ENCODE data around the gene AKT1S1. TPM values are rescaled to one million over a fixed set of nuclear protein-coding genes. Genes with fewer than 3 reads are reported as not detected.
A peak's percentile ranks its signal among the peaks of the same experiment; 100 is the strongest.

Gene AKT1S1
- total RNA-seq, 1 experiment from 2014 or later = 6.2 TPM

DNA sequence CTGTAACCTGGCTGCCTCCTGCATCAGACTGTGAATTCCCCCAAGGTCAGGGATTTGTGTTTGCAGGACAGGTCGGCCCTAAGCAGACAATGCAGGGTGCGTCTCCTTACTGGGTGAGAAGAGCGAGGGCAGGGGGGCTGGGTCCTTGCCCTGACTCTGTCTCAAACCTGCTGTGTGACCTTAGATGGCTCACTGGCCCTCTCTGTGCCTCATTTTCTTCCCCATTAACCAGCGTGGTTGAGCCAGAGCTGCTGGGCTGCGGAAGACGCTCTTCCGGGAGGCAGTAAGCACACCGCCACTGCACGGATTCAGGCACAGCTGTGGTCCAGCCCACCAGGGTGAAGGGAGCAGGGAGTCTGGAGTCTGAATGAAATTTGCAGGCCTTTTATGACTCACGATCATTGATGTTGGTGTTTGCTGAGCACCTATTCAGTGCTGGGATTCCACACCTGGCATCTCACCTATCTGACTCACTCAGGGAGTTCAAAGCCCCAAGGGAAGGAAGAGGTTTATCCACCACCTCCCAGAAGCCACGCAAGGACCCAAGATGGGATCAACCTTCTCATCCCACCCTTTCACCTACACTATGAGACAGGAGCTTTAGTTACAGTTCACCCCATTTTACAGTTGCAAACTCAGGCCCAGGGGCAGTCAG, 2.5 kb downstream of the AKT1S1 start:
- in situ Hi-C loops (cut with HindIII; ENCODE audit: low pct_unique_long_range_greater_than_20kb, low sequenced_read_pairs) = no loop called here
- no peak for DNase-seq (ENCODE audit: low read depth, low spot score)

- in situ Hi-C loops (cut with HindIII; ENCODE audit: low pct_unique_long_range_greater_than_20kb, low sequenced_read_pairs) = no loop called here
- no peak for DNase-seq (ENCODE audit: low read depth, low spot score)
Observed at GRCh38 chr19:49873834-49874233, 3.3 kb downstream of the AKT1S1 start.

DNA sequence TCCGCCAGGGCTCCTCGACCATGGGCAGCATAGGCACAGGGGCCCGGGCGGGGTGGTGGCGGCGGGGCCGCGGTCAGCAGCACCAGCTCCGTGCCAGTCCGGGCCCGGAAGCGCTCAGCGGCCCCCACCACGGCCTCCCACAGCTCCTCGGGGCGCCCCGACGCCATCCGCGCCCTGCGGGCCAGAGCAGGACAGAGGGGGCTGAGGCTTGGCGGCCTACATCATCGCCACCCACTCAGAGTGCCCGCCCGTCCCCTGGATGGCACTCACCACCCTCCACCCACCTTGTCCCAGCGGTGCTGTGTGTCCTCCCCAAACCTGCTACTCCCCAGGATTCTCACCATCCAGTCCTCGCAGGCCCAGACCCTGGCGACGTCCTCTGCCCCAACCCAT, 4.0 kb downstream of the AKT1S1 start:
- in situ Hi-C loops (cut with HindIII; ENCODE audit: low pct_unique_long_range_greater_than_20kb, low sequenced_read_pairs) = no loop called here
- DNase-seq (ENCODE audit: low read depth, low spot score) = no peak

GRCh38 chr19:49872245-49873128, 4.7 kb downstream of the AKT1S1 start:
- no peak for DNase-seq (ENCODE audit: low read depth, low spot score)
- in situ Hi-C loops (cut with HindIII; ENCODE audit: low pct_unique_long_range_greater_than_20kb, low sequenced_read_pairs) = no loop called here

DNA sequence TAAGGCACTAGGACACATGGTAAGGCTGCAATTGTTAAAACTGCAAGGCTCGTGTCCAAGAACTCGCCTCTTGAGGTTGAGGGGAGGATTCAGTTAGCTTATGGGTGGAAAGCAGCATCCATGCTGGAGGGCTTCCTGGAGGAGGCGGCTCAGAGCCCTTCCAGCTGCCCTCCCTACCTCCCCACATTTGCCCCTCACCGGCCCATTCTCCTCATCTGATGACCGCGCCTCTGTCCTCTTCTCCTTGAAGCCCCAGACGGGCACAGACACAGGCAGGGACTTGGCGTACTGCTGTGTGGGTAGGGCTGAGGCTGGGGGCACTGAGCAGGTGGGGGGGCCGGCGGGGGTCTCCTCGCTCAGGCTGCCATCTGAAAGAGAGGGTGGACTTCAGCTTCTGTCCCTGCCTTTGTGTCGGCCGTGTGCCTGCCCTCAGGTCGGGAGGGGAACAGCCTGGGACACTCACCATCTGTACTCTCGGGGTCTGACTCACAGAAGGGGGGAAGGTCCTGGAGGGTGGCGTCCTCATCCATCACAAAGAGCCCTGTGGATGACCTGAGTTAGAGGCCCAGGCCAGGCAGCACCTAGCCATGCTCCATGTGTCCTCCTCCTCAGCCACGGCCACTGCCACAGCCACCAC, 5.7 kb downstream of the AKT1S1 start:
- no peak for DNase-seq (ENCODE audit: low read depth, low spot score)
- in situ Hi-C loops (cut with HindIII; ENCODE audit: low pct_unique_long_range_greater_than_20kb, low sequenced_read_pairs) = no loop called here

GRCh38 chr19:49870309-49870901, 6.8 kb downstream of the AKT1S1 start:
- in situ Hi-C loops (cut with HindIII; ENCODE audit: low pct_unique_long_range_greater_than_20kb, low sequenced_read_pairs) = no loop called here
- no peak for DNase-seq (ENCODE audit: low read depth, low spot score)

DNA sequence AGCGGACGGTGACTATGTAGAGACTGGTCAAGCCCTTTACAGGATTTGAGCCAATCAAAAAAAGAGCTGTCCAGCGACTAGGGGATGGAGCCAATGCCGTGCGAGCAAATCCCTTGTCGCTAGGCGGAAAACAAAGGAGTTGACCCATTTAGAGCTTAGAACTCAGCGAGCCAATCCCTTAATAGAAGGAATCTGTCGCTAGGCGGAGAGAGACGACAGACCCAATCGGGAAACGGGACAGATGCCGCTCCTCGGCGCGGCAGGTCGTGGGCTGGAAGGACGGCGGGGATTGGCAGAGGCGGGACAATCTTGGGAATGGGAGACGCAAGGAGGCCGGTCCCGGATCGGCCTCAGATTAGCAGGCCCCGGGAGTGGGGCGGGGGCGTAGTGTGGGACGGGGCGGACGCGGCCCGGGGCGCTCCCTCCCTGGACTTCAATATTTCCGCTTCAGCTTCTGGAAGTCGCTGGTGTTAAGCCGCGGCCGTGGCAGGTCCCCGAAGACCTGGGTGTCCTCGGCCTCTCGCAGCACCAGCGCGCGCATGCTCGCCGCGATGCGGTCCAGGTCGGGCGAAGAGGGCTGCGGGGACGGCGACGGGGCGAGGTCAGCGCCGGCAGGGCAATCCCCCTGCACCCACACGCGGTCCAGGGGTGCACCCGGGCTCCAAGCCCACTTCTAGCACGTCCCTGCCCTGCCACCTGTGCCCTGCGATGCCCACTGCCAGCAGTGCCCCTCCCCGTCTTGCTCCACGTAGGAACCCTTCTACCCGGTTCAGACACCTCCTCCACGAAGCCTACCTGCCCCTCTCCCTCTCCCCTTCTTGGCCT, 7.5 kb downstream of the AKT1S1 start:
- in situ Hi-C loops (cut with HindIII; ENCODE audit: low pct_unique_long_range_greater_than_20kb, low sequenced_read_pairs) = no loop called here
- peak; percentile 99 for DNase-seq (ENCODE audit: low read depth, low spot score)

DNA sequence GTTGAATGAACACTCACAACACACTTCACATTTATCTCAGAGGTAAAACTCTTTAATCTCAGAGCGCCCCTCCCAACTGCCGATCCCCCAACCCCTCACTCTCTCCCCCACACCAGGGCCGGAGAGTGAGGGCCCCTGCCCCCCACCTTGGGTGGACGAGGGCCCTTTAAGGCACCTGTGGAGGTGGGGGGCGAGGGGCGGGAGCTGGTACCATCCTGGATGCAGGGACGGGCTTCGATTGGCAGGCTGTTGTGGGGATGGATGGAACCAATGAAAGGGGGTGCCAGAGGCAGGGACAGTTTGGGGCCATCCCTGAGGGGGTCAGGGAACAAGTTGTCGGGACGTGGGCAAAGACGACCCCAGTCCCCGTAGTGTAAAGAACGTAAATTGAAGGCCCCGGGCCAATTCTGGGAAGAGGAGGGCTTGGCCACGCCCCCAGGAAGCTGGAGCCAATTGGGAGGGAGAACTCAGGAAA, 8.1 kb downstream of the AKT1S1 start:
- in situ Hi-C loops (cut with HindIII; ENCODE audit: low pct_unique_long_range_greater_than_20kb, low sequenced_read_pairs) = no loop called here

DNA sequence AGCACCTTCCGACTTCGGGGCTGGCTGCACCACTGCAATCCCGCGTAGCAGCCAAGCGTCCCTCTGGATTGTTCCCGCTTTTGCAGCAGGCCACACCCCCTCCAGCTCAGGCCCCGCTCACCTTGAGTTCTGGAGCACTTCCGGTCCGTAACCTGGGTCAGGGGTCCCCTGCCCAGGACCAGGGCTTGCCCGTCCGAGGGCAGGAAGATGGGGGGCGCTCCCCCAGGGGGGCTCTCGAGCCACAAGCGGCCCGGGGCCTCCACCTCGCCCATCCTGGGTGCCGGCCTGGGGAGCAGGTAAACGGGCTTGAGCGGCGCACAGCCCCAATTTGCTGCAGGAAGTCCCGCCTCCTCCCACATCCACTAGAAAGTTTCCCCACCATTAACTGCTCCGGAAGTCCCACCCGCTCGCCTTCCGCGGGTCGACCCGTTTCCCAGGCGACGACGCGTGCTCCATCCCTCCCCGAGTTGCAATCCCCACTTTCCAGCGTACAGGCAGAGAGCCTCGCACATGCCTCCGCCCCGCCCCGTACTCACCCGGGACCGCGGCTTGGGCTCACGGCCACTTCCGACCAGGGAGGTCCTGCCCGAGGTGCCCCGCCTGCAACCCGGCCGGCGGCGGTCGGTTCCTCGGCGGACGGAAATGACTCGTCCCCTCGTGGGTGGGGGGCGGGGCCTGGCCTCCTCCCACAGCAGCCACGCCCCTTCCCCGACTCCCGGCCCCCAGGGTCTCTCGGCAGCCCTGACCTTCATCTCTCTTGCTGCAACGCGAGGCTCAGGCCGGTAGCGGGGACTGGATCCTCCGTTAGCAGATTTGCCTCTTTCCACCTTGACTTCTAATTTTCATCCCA, 10.0 kb downstream of the AKT1S1 start, which contains the start of gene PNKP:
Gene PNKP (minus strand): TSS at position 644 of the 850 bp plus-strand sequence. CDS start 372 bp downstream, at position 272.
- in situ Hi-C loops (cut with HindIII; ENCODE audit: low pct_unique_long_range_greater_than_20kb, low sequenced_read_pairs) = no loop called here
- peak; percentile 90 for DNase-seq (ENCODE audit: low read depth, low spot score)

More for the DNA sequence above, 8.1 kb downstream of the AKT1S1 start:
- DNase-seq (ENCODE audit: low read depth, low spot score) = no peak

GRCh38 chr19:49864890-49865289, 12.3 kb downstream of the AKT1S1 start:
- in situ Hi-C loops (cut with HindIII; ENCODE audit: low pct_unique_long_range_greater_than_20kb, low sequenced_read_pairs) = no loop called here
- DNase-seq (ENCODE audit: low read depth, low spot score) = no peak

DNA sequence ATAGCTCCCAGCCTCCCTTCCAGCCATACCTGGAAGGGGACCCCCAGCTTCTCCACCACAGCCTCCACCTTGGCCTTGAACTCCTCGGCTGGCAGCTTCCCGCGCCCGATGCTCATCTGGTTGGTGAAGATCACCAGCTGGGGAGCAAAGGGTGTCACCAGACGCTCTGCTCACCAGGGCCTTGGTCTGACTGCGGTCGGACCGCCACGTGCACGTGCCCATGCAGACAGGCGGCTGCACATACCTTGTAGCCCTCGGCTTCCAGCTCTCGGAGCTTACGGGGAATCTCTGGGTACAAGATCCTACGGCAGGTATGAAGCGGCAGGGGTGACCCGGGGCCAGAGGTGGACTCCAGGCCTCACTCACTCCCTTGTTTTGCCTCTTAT, 13.2 kb downstream of the AKT1S1 start:
- no peak for DNase-seq (ENCODE audit: low read depth, low spot score)
- in situ Hi-C loops (cut with HindIII; ENCODE audit: low pct_unique_long_range_greater_than_20kb, low sequenced_read_pairs) = no loop called here

- DNase-seq (ENCODE audit: low read depth, low spot score) = no peak
- in situ Hi-C loops (cut with HindIII; ENCODE audit: low pct_unique_long_range_greater_than_20kb, low sequenced_read_pairs) = no loop called here
Observed at GRCh38 chr19:49863254-49863934, 13.8 kb downstream of the AKT1S1 start.

- no peak for DNase-seq (ENCODE audit: low read depth, low spot score)
- in situ Hi-C loops (cut with HindIII; ENCODE audit: low pct_unique_long_range_greater_than_20kb, low sequenced_read_pairs) = no loop called here
Observed at GRCh38 chr19:49862391-49863253, 14.5 kb downstream of the AKT1S1 start.

DNA sequence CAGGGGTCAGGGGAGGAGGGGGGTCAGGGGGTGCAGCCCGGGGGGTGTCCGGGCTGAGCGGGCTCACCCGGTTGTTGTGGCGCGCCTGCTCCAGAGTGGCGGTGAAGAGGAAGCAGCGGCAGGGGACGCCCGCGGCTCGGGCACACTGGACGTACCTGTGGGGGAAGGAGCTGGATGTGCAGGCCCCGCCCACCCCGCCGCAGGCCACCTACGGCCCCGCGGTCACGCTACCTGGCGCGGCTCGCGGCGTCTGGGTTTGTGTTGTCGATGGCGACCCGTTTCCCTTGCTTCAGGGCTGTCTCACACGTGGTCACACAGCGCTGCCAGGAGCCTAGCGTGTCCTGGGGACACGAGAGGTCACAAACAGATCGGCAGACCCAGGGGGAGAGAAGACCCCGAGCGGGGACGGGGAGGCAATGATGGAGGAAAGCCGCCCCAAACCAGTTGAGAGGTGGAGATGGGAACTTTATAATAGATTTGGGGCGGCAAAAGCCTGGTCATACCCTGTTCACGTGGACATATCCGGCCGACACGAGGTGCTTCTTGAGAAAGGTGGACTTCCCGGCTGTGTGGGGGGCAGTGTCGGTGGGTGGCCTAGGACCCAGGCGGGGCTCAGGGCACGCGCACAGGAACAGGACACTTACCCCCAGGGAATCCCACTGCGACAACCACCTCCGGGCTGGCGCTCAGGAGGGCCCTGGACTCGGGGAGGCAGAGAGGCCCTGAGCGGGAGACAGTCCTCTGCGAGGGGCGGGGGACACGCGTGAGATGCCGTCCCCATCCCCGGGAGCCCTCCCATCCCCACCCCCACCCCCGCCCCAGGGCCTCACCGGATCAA, 15.4 kb downstream of the AKT1S1 start:
- in situ Hi-C loops (cut with HindIII; ENCODE audit: low pct_unique_long_range_greater_than_20kb, low sequenced_read_pairs) = no loop called here
- DNase-seq (ENCODE audit: low read depth, low spot score) = no peak

Data from SK-MEL-5 (cell line).